Memory B cell (primary cell): Measurements from ENCODE around the gene ZNF488.
"Not testable (repeated sequence)": the region's sequence is repeated elsewhere in the genome, so short reads cannot be mapped to it uniquely, and the experiment has no call there.

Experiments used
- ATAC-seq: fragments of 150-1000 bp; cut with Tn5 transposase; 2 replicates; pipeline ENCODE4 v1.10.0; 2021; ENCODE audit warnings: low read depth, mild to moderate bottlenecking, moderate library complexity
- DNase-seq, 2 donors: peaks; one replicate each; pipeline ENCODE4 v3.0.0; 2022; ENCODE audit warnings: low spot score in 2 of 2
- H3K27ac Mint-ChIP-seq: one replicate; pipeline ENCODE4 v1.8.0; 2022; ENCODE audit warnings: mild to moderate bottlenecking, moderate library complexity, mixed read lengths
- H3K27me3 Mint-ChIP-seq: one replicate; pipeline ENCODE4 v1.8.0; 2022; ENCODE audit warnings: mixed read lengths
- H3K36me3 Mint-ChIP-seq: one replicate; pipeline ENCODE4 v1.8.0; 2022; ENCODE audit warnings: mild to moderate bottlenecking, mixed read lengths
- H3K4me1 Mint-ChIP-seq: one replicate; pipeline ENCODE4 v1.8.0; 2022; ENCODE audit warnings: mixed read lengths
- H3K4me3 Mint-ChIP-seq: one replicate; pipeline ENCODE4 v1.8.0; 2022; ENCODE audit warnings: mild to moderate bottlenecking, moderate library complexity, mixed read lengths
- H3K9me3 Mint-ChIP-seq: one replicate; pipeline ENCODE4 v1.8.0; 2022; ENCODE audit warnings: mixed read lengths

The ZNF488 gene

DNA sequence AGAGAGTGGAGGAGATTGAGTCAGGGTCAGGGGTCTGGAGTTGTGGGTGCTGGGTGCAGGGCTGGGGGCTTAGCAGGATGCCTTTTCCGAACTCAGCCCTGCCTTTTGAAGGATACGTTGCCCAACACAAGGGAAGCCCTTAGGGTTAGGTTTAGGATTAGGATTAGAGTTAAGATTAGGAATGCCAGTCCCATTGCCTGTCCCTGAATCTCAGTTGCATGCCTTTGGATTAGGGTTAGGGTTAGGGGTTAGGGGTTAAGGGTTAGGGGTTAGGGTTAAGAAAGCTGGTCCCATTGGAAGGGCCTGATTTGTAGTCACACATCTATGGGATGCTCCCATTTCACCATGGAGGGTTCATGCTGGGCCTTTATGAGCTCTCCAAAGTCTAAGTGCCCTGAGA is 20.8 kb upstream of the ZNF488 start:
- no peaks in the 10 kb centered on the region for H3K36me3 Mint-ChIP-seq
- no peaks in the 10 kb centered on the region for H3K4me1 Mint-ChIP-seq
- H3K4me3 Mint-ChIP-seq: no peak overlapping the region
- H3K9me3 Mint-ChIP-seq: no peaks in the 10 kb centered on the region
- DNase-seq: no peak
- peaks cover 10% of the 10 kb centered on the region for H3K27me3 Mint-ChIP-seq
- H3K27ac Mint-ChIP-seq: no peak overlapping the region
- ATAC-seq: no peak

DNA sequence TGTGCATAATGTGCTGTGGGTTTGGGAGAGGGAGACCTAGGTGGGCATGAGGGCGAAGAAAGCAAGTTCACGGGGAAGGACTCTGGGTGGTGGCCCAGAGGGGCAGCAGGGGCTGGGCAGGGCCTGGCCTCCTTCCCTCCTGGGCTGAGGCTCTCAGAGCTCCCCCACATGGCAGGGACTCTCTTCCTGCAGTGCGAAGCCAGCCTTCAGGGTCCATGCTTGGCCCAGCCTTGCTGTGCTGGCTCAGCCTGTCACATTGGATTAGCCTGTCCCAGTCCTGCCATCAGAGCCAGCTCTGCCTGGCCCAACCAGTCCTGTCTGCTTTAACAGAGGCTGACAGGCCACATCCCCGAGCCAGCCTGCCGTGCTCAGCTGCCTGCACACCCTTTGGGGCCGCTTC is 20.4 kb upstream of the ZNF488 start:
- Mint-ChIP-seq H3K4me3 (no peak overlapping the region), H3K36me3 (no peaks in the 10 kb centered on the region), H3K27ac (no peak overlapping the region), H3K9me3 (no peaks in the 10 kb centered on the region), H3K4me1 (no peaks in the 10 kb centered on the region), H3K27me3 (peaks cover 10% of the 10 kb centered on the region)
- no peak for ATAC-seq
- DNase-seq: no peak

DNA sequence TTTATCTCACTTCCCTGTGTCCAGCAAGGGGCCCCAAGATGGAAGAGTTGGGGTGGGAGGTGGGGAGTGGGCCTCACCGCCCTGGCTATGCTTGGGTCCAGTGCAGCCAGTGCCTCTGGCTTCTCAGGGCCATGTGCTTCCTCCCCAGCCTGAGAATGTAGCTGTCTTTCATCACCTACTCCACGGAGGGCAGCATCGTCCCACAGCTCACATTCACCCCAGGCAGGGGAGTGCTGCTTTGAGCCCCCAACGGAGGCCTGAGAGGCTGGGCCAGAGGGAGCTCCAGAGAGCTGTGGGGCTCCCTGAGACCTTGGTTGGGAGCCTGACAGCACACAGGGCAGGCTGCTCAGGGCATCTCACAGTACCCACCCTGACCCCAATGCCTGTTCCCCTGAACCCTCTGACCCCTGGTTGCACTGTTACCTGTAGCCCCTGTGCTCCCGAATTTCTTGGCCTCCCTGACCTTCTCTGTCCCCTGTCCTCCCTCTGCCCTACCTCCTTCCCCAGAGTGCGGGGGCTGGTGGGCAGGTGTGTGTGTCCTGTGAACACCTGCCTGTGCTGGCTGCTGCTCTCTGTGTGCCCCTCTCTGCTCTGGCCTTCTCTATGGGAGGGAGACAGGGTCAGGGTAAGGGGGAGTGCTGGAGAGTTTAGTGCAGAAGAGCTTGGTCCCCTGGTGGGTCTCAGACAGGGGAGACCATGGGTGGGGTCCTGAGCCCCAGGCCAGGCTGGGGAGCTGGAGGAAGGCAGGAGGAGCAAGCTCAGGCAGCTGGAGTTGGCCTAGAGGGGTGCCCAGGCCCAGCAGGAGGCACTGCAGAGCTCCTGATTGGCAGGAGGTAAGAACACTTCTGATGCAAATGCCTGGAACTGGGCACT is 19.6 kb upstream of the ZNF488 start:
- H3K4me1 Mint-ChIP-seq: no peaks in the 10 kb centered on the region
- peaks cover 10% of the 10 kb centered on the region for H3K27me3 Mint-ChIP-seq
- no peaks in the 10 kb centered on the region for H3K9me3 Mint-ChIP-seq
- ATAC-seq (no peak), DNase-seq (no peak)
- H3K27ac Mint-ChIP-seq: no peak overlapping the region
- no peaks in the 10 kb centered on the region for H3K36me3 Mint-ChIP-seq
- H3K4me3 Mint-ChIP-seq: no peak overlapping the region

DNA sequence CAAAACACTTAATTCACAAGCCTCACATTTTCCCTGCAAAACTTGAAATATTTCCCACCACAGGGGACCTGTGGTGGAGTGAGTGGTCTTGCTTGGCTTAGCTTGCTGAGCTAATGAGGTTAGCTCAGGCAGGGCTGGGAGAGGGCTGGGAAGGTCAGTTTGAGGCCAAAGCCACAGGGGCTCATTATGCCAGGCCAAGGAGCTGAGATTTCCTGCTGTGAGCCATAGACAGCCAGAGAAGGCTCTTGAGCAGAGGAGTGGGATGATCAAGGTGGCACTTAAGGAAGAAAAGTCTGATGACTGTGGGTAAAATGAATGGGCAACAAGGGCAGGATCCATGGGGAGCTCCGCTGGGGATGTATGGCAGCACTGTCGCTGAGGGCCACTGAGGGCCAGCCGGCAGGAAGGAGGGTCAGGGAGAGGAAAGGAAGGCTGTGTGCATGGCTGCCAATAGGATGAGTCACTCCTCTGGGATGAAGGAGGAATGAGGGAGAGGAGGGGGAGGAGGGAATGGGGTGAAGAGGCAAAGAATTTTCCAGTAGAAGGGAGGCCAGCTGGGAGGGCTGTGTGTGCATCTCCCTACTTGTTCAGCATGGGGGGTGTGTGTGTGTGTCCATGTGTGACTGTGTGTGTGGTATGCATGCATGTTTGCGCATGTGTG is 18.7 kb upstream of the ZNF488 start:
- H3K4me1 Mint-ChIP-seq: no peaks in the 10 kb centered on the region
- ATAC-seq: no peak
- H3K4me3 Mint-ChIP-seq: no peak overlapping the region
- H3K27ac Mint-ChIP-seq: no peak overlapping the region
- peaks cover 13% of the 10 kb centered on the region for H3K27me3 Mint-ChIP-seq
- DNase-seq: no peak
- no peaks in the 10 kb centered on the region for H3K9me3 Mint-ChIP-seq
- H3K36me3 Mint-ChIP-seq: no peaks in the 10 kb centered on the region

DNA sequence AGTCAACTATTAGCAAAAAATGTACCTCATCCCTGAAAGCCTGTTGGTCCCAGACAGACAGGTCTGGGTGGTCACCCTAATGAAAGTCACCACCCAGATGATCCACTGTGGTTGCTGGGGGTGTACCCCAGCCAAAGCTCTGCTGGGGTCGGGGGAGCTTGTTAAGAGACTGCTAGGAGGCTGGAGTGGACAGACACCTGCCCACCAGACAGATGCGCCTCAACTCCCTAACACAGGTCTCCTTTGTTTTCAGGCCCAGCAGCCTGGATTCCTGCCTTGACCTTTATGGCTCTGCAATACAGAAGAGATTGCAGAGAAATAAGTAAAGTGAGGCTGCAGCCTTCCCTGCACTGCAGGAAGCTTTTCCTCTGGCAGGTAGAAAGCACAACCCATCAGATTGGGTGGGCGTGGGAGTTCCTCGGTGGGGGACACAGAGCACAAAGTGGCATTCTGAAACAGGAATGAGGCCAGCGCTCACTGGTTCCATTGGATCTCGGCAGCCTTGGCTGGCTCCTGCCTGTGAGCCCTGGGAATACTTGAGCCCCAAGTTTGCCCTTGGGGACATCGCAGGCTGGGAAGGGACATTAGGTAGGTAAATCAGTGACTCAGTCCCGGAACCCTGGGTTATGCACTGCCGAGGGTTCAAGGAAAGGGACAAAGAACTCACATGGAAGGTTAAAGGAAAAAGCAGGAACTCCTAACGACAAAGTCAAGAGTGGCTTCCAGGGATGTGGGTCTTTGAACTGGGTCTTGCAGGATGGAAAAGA is 18.0 kb upstream of the ZNF488 start:
- no peak overlapping the region for H3K27ac Mint-ChIP-seq
- ATAC-seq: no peak

DNA sequence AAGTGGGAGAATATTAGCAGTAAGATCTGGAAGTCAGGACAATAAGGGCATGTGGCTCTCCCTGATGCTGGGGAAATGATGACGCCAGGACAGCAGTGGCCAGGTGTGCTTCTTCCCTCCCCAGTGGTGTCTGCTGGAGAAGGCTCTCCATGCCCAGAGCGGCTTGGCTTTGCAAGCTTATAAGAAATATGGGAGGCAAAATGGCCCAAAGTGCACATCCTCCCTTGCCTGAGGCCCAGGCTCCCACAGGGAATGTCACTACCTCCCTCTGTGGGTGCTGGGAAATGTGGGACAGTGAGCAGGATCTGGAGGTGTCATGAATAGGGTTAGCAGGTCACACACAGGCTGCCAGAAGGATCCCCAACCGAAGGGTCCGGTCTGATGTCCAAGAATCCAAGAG is 17.1 kb upstream of the ZNF488 start:
- H3K27me3 Mint-ChIP-seq: peaks cover 16% of the 10 kb centered on the region
- no peaks in the 10 kb centered on the region for H3K9me3 Mint-ChIP-seq
- no peaks in the 10 kb centered on the region for H3K36me3 Mint-ChIP-seq
- no peak for DNase-seq
- H3K27ac Mint-ChIP-seq: no peak overlapping the region
- no peak for ATAC-seq
- H3K4me3 Mint-ChIP-seq: no peak overlapping the region
- no peaks in the 10 kb centered on the region for H3K4me1 Mint-ChIP-seq

More for the DNA sequence above, 18.0 kb upstream of the ZNF488 start:
- Mint-ChIP-seq H3K36me3 (no peaks in the 10 kb centered on the region), H3K4me3 (no peak overlapping the region), H3K27me3 (peaks cover 13% of the 10 kb centered on the region), H3K4me1 (no peaks in the 10 kb centered on the region), H3K9me3 (no peaks in the 10 kb centered on the region)
- no peak for DNase-seq

DNA sequence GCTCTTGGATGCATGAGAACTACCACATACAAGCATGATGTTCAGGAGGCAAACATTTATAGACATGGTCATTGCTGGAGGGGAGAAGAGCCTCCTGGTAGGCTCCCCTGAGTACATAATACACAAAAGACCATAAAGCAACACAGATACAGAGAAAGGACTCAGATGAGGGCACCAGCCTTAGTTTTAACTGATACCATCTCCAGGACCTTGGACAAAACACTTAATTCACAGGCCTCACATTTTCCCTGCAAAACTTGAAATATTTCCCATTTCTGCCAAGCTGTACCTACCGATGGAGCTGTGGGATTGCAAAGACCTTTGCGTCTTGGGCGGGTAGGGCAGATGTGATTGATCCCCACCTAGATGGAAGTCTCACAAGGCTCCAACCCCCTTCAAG is 16.7 kb upstream of the ZNF488 start:
- Mint-ChIP-seq H3K4me1 (no peaks in the 10 kb centered on the region), H3K36me3 (no peaks in the 10 kb centered on the region), H3K27ac (no peak overlapping the region), H3K9me3 (no peaks in the 10 kb centered on the region), H3K27me3 (peaks cover 16% of the 10 kb centered on the region), H3K4me3 (no peak overlapping the region)
- ATAC-seq (no peak), DNase-seq (no peak)

DNA sequence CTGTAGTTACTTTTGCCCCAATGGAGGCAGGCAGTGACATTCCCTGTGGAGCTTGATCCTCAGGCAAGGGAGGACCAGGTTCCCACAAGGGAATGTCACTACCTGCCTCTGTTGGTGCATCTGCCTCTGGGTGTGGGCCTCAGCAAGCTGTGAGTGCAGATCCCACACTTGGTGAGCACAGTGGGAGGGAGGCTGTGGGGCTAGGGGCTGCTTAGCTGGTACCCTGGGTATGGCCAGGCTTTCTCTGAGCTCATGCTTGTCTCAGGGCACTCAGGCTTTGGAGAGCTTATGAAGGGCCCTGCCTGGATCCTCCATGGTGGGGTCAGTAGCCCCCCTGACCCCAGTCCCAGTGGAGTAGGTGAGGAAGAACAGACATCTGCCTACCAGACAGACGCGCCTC is 16.2 kb upstream of the ZNF488 start:
- Mint-ChIP-seq H3K27me3 (peaks cover 19% of the 10 kb centered on the region), H3K27ac (no peak overlapping the region), H3K4me3 (no peak overlapping the region), H3K4me1 (no peaks in the 10 kb centered on the region), H3K9me3 (no peaks in the 10 kb centered on the region), H3K36me3 (no peaks in the 10 kb centered on the region)
- ATAC-seq (no peak), DNase-seq (no peak)

DNA sequence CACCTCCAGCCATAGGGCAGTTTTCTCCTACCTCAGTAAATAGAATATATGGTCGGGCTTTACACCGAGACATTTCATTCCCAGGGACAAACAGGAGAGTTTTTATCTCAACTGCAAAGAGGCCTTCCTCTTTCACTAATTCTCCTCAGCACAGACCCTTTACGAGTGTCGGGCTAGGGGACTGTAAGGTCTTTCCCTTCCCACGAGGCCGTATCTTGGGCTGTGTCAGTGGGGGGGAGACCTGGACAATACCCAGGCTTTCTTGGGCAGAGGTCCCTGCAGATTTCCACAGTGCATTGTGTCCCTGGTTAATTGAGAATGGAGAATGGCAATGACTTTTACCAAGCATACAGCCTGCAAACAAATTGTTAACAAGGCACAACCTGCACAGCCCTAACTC is 13.2 kb upstream of the ZNF488 start:
- Mint-ChIP-seq H3K36me3 (no peaks in the 10 kb centered on the region), H3K9me3 (no peaks in the 10 kb centered on the region), H3K27me3 (peaks cover 12% of the 10 kb centered on the region), H3K4me3 (no peak overlapping the region), H3K4me1 (no peaks in the 10 kb centered on the region), H3K27ac (no peak overlapping the region)
- DNase-seq (no peak), ATAC-seq (no peak)

DNA sequence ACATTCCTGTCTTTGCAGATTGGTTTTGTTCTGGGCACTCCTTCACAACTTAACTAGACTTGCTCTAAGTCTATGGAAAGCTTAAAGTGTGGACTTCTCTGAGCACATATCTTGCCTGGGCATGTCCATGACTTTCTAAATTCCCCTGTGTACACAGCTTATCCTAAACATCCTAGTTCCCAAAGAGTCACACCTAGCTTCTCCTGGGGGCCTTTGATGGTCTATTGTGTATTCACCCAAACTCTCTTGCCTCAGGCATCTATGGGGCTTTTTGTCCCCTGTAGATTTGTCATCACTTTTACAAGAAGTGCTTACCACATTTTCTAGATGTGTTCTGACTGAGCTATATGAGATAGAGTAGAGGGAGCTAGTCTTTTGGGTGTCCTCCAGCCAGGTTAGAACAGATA is 12.2 kb upstream of the ZNF488 start:
- Mint-ChIP-seq H3K4me1 (no peaks in the 10 kb centered on the region), H3K36me3 (no peaks in the 10 kb centered on the region), H3K27ac (no peak overlapping the region), H3K9me3 (no peaks in the 10 kb centered on the region), H3K4me3 (no peak overlapping the region), H3K27me3 (peaks cover 15% of the 10 kb centered on the region)
- ATAC-seq: no peak
- no peak for DNase-seq

DNA sequence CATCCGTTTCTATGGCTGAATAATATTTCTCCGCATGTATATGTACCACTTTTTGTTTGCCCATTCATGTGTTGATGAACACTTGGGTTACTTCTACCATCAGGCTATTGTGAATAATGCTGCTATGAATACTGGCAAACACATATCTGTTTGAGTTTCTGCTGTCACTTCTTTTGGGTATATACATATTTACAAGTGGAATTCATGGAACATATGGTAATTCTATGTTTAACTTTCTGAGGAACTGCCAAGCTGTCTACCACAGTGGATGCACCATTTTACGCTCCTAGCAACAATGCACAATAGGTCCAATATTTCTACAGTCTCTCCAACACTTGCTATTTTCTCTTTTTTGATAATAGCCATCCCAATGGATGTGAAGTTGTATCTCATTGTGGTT is 5.5 kb upstream of the ZNF488 start:
- no peak for DNase-seq
- peaks cover 4% of the 10 kb centered on the region for H3K4me1 Mint-ChIP-seq
- no peak for ATAC-seq
- H3K27me3 Mint-ChIP-seq: peaks cover 11% of the 10 kb centered on the region
- no peak overlapping the region for H3K4me3 Mint-ChIP-seq
- H3K36me3 Mint-ChIP-seq: peaks cover 2% of the 10 kb centered on the region
- no peak overlapping the region for H3K27ac Mint-ChIP-seq
- peaks cover 10% of the 10 kb centered on the region for H3K9me3 Mint-ChIP-seq

DNA sequence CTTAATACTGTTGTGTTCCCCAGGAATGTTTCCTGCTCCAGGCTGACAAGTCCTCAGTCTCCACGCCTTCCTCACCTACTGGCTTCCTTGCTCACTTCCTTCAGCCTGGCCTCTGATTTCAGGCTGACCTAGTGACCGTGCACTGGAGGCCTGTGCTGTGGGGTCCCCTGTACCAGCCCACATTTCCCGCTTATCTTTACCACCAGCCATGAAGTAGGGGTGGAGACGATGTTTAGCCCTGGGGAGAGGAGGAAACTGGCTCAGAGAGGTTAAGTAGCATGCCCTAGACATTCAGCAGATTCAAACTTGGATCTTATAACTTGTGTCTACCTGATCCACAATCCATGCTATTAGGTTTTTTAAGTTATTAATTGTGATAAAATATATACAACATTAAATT is 4.8 kb upstream of the ZNF488 start:
- H3K4me1 Mint-ChIP-seq: peaks cover 5% of the 10 kb centered on the region
- ATAC-seq: no peak
- H3K27me3 Mint-ChIP-seq: peaks cover 12% of the 10 kb centered on the region

DNA sequence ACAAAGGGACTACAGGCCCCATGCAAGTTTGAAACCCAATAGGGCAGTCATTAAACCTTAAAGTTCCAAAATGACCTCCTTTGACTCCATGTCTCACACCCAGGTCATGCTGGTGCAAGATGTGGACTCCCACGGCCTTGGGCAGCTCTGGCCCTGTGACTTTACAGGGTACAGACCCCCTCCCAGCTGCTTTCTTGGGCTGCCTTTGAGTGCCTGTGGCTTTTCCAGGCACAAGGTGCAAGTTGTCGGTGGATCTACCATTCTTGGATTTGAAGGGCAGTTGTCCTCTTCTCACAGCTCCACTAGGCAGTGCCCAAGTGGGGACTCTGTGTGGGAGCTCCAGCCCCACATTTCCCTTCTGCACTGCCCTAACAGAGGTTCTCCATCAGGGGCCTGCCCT is 2.0 kb upstream of the ZNF488 start:
- peaks cover 10% of the 10 kb centered on the region for H3K9me3 Mint-ChIP-seq
- H3K27me3 Mint-ChIP-seq: peaks cover 17% of the 10 kb centered on the region
- not testable (repeated sequence) for H3K4me3 Mint-ChIP-seq, H3K36me3 Mint-ChIP-seq, ATAC-seq, H3K27ac Mint-ChIP-seq, DNase-seq
- peaks cover 12% of the 10 kb centered on the region for H3K4me1 Mint-ChIP-seq

More for the DNA sequence above, 4.8 kb upstream of the ZNF488 start:
- Mint-ChIP-seq H3K27ac (no peak overlapping the region), H3K9me3 (peaks cover 10% of the 10 kb centered on the region), H3K4me3 (no peak overlapping the region), H3K36me3 (peaks cover 2% of the 10 kb centered on the region)
- no peak for DNase-seq
